Skeletal muscle cell (primary cell): Measurements from ENCODE around the gene INO80.
A peak's percentile ranks its signal among the peaks of the same experiment; 100 is the strongest.

Source experiments
- DNase-seq: peaks from one replicate; pipeline ENCODE4 v3.0.0-alpha.2; 2010; ENCODE audit warnings: low read depth
- H3K4me3 ChIP-seq: 2 replicates; pipeline ENCODE4 v1.5.1; 2011; ENCODE audit warnings: low read depth, mild to moderate bottlenecking, control low read depth, low read length, moderate library complexity

Gene INO80

GRCh38 chr15:40940296-40940801, 175.7 kb downstream of the INO80 start:
- no peak overlapping the region for H3K4me3 ChIP-seq
- no peak for DNase-seq

DNA sequence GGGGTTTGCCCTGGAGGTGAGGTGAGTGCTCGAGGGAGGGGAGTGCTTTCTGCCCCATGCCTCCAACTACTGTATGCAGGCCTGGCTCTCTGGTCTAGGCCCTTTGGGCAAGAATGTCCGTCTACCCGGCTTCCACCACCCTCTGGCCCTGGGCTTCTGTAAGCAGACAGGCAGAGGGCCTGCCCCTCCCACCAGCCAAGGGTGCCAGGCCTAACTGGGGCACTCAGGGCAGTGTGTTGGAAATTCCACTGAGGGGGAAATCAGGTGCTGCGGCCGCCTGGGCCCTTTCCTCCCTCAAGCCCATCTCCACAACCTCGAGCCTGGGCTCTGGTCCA, 177.6 kb downstream of the INO80 start:
- no peak overlapping the region for H3K4me3 ChIP-seq
- DNase-seq, result no peak

DNA sequence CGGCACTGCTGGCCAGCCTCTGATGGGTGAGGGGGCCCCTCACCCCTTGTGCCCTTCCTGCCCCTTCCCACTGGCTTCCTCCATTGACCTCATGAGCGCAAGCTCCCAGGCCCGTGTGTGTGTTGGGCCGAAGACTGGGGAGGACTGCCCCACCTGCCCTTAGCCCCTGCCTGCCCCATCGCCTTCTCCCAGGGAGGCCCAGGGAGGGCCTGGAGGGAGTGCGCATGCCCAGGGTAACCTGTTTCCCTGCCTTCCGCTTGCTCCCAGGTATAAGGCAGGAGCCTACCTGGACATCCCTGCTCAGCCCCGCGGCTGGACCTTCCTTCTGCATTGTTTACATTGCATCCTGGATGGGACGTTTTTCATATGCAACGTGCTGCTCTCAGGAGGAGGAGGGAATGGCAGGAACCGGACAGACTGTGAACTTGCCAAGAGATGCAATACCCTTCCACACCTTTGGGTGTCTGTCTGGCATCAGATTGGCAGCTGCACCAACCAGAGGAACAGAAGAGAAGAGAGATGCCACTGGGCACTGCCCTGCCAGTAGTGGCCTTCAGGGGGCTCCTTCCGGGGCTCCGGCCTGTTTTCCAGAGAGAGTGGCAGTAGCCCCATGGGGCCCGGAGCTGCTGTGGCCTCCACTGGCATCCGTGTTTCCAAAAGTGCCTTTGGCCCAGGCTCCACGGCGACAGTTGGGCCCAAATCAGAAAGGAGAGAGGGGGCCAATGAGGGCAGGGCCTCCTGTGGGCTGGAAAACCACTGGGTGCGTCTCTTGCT, 178.1 kb downstream of the INO80 start:
- no peak overlapping the region for H3K4me3 ChIP-seq
- no peak for DNase-seq

GRCh38 chr15:40936709-40937666, 179.1 kb downstream of the INO80 start:
- no peak for DNase-seq
- H3K4me3 ChIP-seq, result no peak overlapping the region

GRCh38 chr15:40936234-40936708, 179.8 kb downstream of the INO80 start:
- DNase-seq, result no peak
- no peak overlapping the region for H3K4me3 ChIP-seq

GRCh38 chr15:40934457-40934856, 181.6 kb downstream of the INO80 start:
- no peak overlapping the region for H3K4me3 ChIP-seq

GRCh38 chr15:40933517-40933902, 182.6 kb downstream of the INO80 start:
- no peak overlapping the region for H3K4me3 ChIP-seq
- no peak for DNase-seq

More at GRCh38 chr15:40934457-40934856, 181.6 kb downstream of the INO80 start:
- no peak for DNase-seq

GRCh38 chr15:40932649-40933516, 183.2 kb downstream of the INO80 start:
- DNase-seq, result no peak
- no peak overlapping the region for H3K4me3 ChIP-seq

DNA sequence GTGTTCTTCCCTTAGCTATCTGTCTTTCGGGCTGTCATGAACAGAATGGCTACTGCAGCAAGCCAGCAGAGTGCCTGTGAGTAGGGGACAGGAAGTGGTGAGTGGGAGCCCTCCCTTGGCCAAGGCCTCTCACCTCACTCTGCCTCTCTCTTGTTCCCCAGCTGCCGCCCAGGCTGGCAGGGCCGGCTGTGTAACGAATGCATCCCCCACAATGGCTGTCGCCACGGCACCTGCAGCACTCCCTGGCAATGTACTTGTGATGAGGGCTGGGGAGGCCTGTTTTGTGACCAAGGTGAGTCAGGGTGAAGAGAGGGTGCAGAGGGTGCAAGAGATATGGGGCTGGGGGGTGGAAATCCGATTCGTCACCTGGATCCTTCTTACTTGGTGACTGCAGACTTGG, 183.9 kb downstream of the INO80 start:
- no peak overlapping the region for H3K4me3 ChIP-seq
- DNase-seq, result no peak

- DNase-seq, result no peak
- no peak overlapping the region for H3K4me3 ChIP-seq
Measured at GRCh38 chr15:40931300-40932142, 184.6 kb downstream of the INO80 start.

DNA sequence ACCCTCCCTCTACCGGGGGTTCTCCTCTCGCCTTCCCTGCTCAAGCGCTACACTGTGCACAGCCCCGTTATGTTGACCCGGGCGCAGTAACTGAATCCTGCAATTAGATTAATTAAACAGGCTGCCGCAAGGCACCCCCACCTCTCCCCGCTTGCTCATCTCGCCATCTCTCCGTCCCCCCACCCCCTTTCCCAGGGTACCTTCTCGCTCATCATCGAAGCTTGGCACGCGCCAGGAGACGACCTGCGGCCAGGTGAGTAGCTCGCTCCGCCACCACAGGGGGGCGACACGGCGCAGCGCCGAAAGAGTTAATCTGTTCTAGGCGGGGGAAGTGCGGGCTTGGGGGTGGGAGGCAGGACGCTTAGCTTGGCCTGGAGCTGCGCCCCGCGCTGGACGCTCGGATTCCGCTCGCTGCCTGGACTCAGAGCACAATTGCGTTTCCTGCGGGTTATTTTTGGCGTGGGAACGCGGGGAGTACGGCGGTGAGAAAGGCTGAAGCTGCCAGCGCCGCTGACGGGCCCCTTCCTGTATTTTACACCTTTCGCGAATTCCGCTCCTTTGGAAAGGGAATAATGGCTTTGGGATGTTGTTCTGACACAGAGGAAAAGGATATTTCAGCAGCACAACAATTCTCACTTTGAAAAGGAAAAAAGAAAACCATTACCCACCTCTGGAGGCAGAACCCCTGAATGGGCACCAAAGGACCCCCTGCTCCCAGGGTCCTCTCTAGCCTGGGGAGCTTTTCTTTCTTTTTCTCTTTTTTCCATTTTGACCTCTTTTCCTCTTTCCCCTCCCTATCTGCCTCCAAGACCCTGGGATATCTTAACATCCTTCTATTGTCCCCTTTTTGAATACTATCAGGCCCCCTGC, 185.4 kb downstream of the INO80 start:
- H3K4me3 ChIP-seq, result peak overlapping the region; percentile 43
- no peak for DNase-seq

- no peak for DNase-seq
- H3K4me3 ChIP-seq, result peak overlapping the region; percentile 43
Measured at GRCh38 chr15:40929660-40930429, 186.2 kb downstream of the INO80 start.
